Measurements from ENCODE around the gene NID1.

NID1 gene

DNA sequence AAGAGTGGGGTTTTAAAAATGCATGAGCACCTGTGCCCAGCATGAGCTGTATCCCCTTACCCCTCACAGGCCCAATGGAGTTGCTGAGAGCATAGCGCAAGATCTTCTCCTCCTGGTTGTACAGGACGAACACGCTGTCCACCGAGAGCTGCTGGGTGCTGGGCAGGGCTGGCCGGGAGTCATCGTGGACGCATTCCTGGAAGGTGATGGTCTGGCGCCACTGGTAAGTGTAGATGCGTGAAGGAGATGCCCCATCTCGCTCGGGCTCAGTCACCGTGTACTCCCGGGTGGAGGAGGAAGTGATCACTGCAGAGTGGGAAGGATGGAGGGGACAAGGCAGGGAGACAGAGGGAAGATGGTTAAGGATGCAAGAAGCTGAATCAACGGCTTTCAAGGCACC is 39.1 kb downstream of the NID1 start:
- no peak overlapping the region for H3K27ac ChIP-seq
- peaks cover 59% of the 10 kb centered on the region for H3K36me3 ChIP-seq (replicated peaks)
- TF ChIP-seq, protein P1, sequence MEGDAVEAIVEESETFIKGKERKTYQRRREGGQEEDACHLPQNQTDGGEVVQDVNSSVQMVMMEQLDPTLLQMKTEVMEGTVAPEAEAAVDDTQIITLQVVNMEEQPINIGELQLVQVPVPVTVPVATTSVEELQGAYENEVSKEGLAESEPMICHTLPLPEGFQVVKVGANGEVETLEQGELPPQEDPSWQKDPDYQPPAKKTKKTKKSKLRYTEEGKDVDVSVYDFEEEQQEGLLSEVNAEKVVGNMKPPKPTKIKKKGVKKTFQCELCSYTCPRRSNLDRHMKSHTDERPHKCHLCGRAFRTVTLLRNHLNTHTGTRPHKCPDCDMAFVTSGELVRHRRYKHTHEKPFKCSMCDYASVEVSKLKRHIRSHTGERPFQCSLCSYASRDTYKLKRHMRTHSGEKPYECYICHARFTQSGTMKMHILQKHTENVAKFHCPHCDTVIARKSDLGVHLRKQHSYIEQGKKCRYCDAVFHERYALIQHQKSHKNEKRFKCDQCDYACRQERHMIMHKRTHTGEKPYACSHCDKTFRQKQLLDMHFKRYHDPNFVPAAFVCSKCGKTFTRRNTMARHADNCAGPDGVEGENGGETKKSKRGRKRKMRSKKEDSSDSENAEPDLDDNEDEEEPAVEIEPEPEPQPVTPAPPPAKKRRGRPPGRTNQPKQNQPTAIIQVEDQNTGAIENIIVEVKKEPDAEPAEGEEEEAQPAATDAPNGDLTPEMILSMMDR (IDR thresholded peaks at IDR 0.05; ENCODE audit: low read depth, low read length, missing control alignments) = no peak
- H3K4me3 ChIP-seq (ENCODE audit: low read depth, low read length) = no peak overlapping the region
- in situ Hi-C loops (cut with HindIII; ENCODE audit: low pct_ligation_motif_present, low sequenced_read_pairs) = no loop called here
- no peaks in the 10 kb centered on the region for H3K27me3 ChIP-seq (replicated peaks)
- DNase-seq = no peak

DNA sequence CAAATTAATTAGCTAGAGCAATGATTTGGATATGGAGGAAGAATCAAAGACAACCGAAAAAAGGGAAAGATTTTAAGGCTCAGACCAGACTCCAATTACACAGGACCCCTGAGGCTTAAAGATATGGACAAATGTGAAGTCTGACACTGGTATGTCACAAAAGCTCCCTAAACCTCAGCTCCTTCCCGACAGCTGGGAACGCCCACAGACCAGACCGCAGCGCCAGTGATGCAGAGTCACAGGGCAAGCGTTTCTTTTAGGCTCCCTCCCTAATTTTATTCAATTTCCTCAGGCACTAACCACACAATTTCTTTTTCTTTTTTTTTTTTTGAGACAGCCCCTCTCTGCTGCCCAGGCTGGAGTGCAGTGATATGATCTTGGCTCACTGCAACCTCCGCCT is 40.2 kb downstream of the NID1 start:
- TF ChIP-seq, protein P1 (IDR thresholded peaks at IDR 0.05; ENCODE audit: low read depth, low read length, missing control alignments) = no peak
- H3K36me3 ChIP-seq (replicated peaks) = peaks cover 51% of the 10 kb centered on the region
- no peak overlapping the region for H3K4me3 ChIP-seq (ENCODE audit: low read depth, low read length)
- in situ Hi-C loops (cut with HindIII; ENCODE audit: low pct_ligation_motif_present, low sequenced_read_pairs) = no loop called here
- DNase-seq = no peak
- H3K27me3 ChIP-seq (replicated peaks) = no peaks in the 10 kb centered on the region
- H3K27ac ChIP-seq = no peak overlapping the region

DNA sequence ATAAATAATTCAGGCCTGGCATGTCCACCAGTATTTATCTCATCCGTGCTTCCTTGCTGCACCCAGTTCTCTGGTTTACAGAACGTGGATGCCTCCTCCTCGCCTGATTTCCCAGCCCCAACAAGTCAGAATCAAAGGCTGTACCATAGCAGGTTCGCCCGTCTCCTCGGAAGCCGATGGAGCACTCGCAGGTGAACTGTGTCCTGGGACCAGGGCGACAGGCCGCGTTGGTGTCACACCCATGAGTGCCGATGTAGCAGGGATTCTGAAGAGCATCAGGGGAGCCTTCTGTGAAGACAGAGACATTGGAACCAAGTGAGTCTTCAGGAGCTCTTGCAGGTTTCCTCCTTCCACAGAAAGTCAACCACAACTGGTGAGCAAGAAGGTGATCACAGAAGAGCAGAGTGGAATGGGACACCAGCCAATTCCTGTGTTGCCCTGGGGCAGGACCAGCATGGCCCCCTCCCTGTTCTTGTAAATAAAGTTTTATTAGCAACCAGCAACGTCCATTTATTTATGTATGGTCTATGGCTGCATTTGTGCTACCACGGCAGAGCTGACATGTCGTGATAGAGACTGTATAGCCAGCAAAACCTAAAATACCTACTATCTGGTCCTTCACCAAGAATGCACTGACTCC is 40.8 kb downstream of the NID1 start:
- TF ChIP-seq, protein P1 (IDR thresholded peaks at IDR 0.05; ENCODE audit: low read depth, low read length, missing control alignments) = no peak
- in situ Hi-C loops (cut with HindIII; ENCODE audit: low pct_ligation_motif_present, low sequenced_read_pairs) = no loop called here
- Histone ChIP-seq H3K36me3 (replicated peaks) (peaks cover 46% of the 10 kb centered on the region), H3K4me3 (ENCODE audit: low read depth, low read length) (no peak overlapping the region), H3K27ac (no peak overlapping the region), H3K27me3 (replicated peaks) (no peaks in the 10 kb centered on the region)
- no peak for DNase-seq

DNA sequence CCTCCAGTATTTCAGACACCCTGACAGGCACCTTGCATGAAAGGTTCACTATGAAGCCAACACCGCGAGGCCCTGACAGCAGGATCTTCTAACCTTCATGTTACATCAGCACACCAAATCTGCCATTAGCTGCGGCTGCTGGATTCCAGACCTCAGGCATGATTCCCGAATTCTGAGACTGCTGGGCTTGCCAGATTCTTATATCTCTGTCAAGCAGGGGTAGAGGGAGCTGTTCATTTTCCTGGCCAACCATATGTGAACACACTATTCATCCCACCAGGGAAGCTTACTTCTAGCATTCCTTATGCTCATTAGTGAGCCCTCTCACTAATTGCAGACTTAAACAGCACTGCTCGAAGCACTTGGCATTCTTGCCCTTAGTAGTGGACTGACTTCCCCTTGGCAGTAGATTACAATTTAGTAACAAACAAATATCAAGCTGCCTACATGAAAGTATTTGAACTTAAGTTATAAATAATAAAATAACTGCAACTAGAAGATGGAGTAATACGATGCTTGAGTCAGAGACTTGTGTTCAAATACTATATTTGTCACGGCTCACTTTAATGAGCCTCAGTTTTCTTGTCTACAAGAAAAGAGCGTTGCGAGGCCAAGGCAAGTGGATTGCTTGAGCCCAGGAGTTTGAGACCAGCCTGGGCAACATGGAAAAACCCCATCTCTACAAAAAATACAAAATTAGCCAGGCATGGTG is 43.3 kb downstream of the NID1 start:
- H3K27me3 ChIP-seq (replicated peaks) = no peaks in the 10 kb centered on the region
- DNase-seq = no peak
- peaks cover 37% of the 10 kb centered on the region for H3K36me3 ChIP-seq (replicated peaks)
- in situ Hi-C loops (cut with HindIII; ENCODE audit: low pct_ligation_motif_present, low sequenced_read_pairs) = no loop called here
- TF ChIP-seq, protein P1 (IDR thresholded peaks at IDR 0.05; ENCODE audit: low read depth, low read length, missing control alignments) = no peak
- H3K4me3 ChIP-seq (ENCODE audit: low read depth, low read length) = no peak overlapping the region
- no peak overlapping the region for H3K27ac ChIP-seq

DNA sequence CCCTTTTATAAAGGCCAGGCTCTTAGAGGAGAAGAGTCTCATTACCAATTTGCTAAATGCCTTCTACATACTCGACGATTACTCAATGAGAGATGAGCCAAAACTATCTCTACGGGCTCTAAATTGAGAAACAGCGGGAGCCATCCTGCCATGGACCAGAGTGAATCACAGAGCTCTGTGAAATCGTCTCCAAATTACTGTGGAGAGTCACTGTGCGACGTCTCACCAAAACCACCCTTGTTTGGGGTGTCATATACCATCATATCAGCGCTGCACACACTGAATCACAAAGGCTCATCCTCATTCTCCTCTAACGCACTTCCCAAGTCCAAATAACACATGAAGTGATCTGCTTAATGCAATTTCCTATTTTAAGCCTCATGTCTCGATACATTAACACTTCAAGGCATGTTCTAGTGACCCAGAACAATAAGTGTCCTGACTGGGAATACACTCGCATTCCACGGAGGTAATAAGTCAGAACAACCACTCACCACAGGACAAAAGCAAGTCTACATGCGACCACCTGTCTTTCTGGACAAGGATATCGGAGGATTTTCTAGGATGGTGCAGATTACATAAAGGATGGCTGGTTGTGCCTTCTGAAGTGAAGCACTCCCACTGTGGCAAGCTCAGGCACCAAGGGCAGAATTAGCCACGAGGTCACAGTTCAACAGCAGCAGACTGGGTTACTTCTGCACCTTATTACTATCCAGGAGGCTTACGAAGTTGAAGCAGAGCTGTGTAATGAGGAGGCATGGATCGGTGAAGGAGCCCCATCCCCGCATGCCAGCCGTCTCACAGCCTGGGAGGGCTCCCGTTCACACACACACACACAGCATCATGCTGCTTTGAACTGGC is 44.3 kb downstream of the NID1 start:
- TF ChIP-seq, protein P1 (IDR thresholded peaks at IDR 0.05; ENCODE audit: low read depth, low read length, missing control alignments) = no peak
- Histone ChIP-seq H3K27ac (no peak overlapping the region), H3K27me3 (replicated peaks) (no peaks in the 10 kb centered on the region), H3K36me3 (replicated peaks) (peaks cover 30% of the 10 kb centered on the region), H3K4me3 (ENCODE audit: low read depth, low read length) (no peak overlapping the region)
- in situ Hi-C loops (cut with HindIII; ENCODE audit: low pct_ligation_motif_present, low sequenced_read_pairs) = no loop called here
- no peak for DNase-seq

Data from brain microvascular endothelial cell (primary cell).